Measurements from ENCODE around the gene ERC1. TPM values are rescaled to one million over a fixed set of nuclear protein-coding genes. Genes with fewer than 3 reads are reported as not detected.

Gene ERC1
- total and polyA plus RNA-seq, 9 of the 15 experiments (the other 6 are each of a cell fraction or from before 2014, with no cell fraction given): 0.74 to 11.8 (median 4.8) TPM

GRCh38 chr12:1226951-1227350, 235.9 kb downstream of the ERC1 start:
- Histone ChIP-seq H3K27ac (ENCODE audit: extremely low read depth, low read depth, low read length) (no peak overlapping the region), H3K9me3 (replicated peaks; ENCODE audit: control insufficient read depth, insufficient read depth, low read depth, low read length) (no peaks in the 10 kb centered on the region; the same call in 1 of the 2 replicates), H3K4me3 (no peak overlapping the region), H3K79me2 (ENCODE audit: control insufficient read depth, insufficient read depth, low read length) (no peaks in the 10 kb centered on the region), H3K36me3 (ENCODE audit: control insufficient read depth, insufficient read depth, low read length) (no peaks in the 10 kb centered on the region), H3K9me1 (ENCODE audit: control insufficient read depth, insufficient read depth, low read length) (no peaks in the 10 kb centered on the region), H3K9ac (ENCODE audit: insufficient read depth in 1 of 2, low read depth in 2 of 2, low read length in 2 of 2) (no peak overlapping the region), H3K4me1 (replicated peaks in 1 of 2; ENCODE audit: control insufficient read depth in 2 of 2, insufficient read depth in 2 of 2, low read length in 2 of 2) (no peaks in the 10 kb centered on the region), H3K27me3 (ENCODE audit: control insufficient read depth in 2 of 2, insufficient read depth in 2 of 2, low read length in 2 of 2) (no peaks in the 10 kb centered on the region), H3K4me2 (ENCODE audit: insufficient read depth, low read length) (no peak overlapping the region), H4K20me1 (replicated peaks; ENCODE audit: control insufficient read depth, insufficient read depth, low read length) (no peaks in the 10 kb centered on the region), H2AFZ (ENCODE audit: low read depth, low read length) (no peak overlapping the region)
- 44% methylated on average over 3 of the region's 3 CpGs for WGBS (ENCODE audit: insufficient coverage, low coverage, missing lambda C conversion rate)
- no TSS peak for BruUV-seq (replicated peaks)
- no peak for FAIRE-seq
- in situ Hi-C loops (cut with MboI): no loop called here
- ATAC-seq: no peak
- ChIA-PET POLR2A (interaction anchor here (1.3 kb wide), 1 partner anchor 11 kb away, joined by 5 read pairs; no protein-coding TSS in a partner anchor), CTCF (ENCODE audit: low intra/inter-chr PET ratio) (no interaction called here)
- intact Hi-C loops (cut with micrococcal nuclease): no loop called here
- no peak for DNase-seq (ENCODE audit: extremely low read depth in 1 of 4, low spot score in 3 of 4)
- TF ChIP-seq RBM22 (IDR thresholded peaks at IDR 0.05; ENCODE audit: low read depth, low read length, poor library complexity, severe bottlenecking) (no peak), CBX2 (IDR thresholded peaks at IDR 0.05; ENCODE audit: insufficient read depth, low read length, poor library complexity, severe bottlenecking) (no peak), THRB (CRISPR knock-in tag; conservative IDR thresholded peaks at IDR 0.05) (no peak), ATF4 (CRISPR knock-in tag; IDR thresholded peaks at IDR 0.05) (no peak), C11orf30 (IDR thresholded peaks at IDR 0.05; ENCODE audit: low read depth) (peak; percentile 45; the same call in 1 of the 2 replicates), ZNF217 (CRISPR knock-in tag; IDR thresholded peaks at IDR 0.05) (no peak), CEBPG (CRISPR knock-in tag; IDR thresholded peaks at IDR 0.05) (no peak), CEBPG (tag; conservative IDR thresholded peaks at IDR 0.05 in 1 of 2, IDR thresholded peaks at IDR 0.05 in 1 of 2) (no peak), JUND (IDR thresholded peaks at IDR 0.05; ENCODE audit: borderline replicate concordance, low read depth, low read length) (no peak), JUND (tag; IDR thresholded peaks at IDR 0.05; ENCODE audit: borderline replicate concordance, low read depth, low read length) (no peak), NCOR1 (IDR thresholded peaks at IDR 0.05) (no peak), ZNF316 (IDR thresholded peaks at IDR 0.05) (peak; percentile 37), IFI16 (CRISPR knock-in tag; IDR thresholded peaks at IDR 0.05) (no peak), MAFG (tag; conservative IDR thresholded peaks at IDR 0.05) (0 out of 2 replicates have a peak, but pooled peaks have one; percentile 25), DLX4 (CRISPR knock-in tag; IDR thresholded peaks at IDR 0.05) (no peak), GATA2 (CRISPR knock-in tag; IDR thresholded peaks at IDR 0.05) (no peak), TSC22D4 (tag; IDR thresholded peaks at IDR 0.05) (no peak), HNRNPLL (IDR thresholded peaks at IDR 0.05; ENCODE audit: low read depth, low read length, poor library complexity, severe bottlenecking) (no peak), RBM39 (optimal IDR thresholded peaks at IDR 0.05; ENCODE audit: low read depth, low read length) (no peak), ZKSCAN1 (IDR thresholded peaks at IDR 0.05; ENCODE audit: low read depth, low read length) (no peak), NFE2 (IDR thresholded peaks at IDR 0.05; ENCODE audit: low read depth) (peak; percentile 62)

Measured in K562 (cell line).